Hepatocyte (in vitro differentiated cells): ENCODE results near the gene SYNPO2.

Experiments
- EZH2 ChIP-seq: fragments of 200-600 bp; sonication (generic); IDR thresholded peaks from 2 replicates; pipeline ENCODE4 v1.6.1; 2016; ENCODE audit warnings: antibody characterized with exemption, mild to moderate bottlenecking, borderline replicate concordance
- EZH2phosphoT487 ChIP-seq: fragments of 200-600 bp; sonication (generic); IDR thresholded peaks from one replicate; pipeline ENCODE4 v1.6.1; 2018; ENCODE audit warnings: antibody characterized with exemption, mild to moderate bottlenecking, low read depth, moderate library complexity; ENCODE audit not compliant: unreplicated experiment, severe bottlenecking
- TF ChIP-seq, protein P1 (sequence below): fragments of 200-600 bp; sonication (generic); IDR thresholded peaks from 2 replicates; pipeline ENCODE4 v1.5.1; 2016; ENCODE audit warnings: antibody characterized with exemption, mild to moderate bottlenecking; ENCODE audit not compliant: poor library complexity

DNA sequence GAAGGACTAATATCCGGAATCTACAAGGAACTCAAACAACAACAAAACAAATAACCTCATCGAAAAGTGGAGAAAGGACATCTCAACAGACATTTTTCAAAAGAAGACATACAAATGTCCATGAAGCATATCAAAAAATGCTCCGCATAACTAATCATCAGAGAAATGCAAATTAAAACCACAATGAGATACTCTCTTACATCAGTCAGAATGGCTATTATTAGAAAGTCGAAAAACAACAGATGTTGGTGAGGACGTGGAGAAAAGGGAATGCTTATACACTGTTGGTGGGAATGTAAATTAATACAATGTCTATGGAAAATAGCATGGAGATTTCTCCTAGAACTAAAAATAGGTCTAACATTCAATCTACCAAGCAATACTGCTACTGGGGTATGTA, 195.9 kb downstream of the SYNPO2 start:
- TF ChIP-seq, protein P1, sequence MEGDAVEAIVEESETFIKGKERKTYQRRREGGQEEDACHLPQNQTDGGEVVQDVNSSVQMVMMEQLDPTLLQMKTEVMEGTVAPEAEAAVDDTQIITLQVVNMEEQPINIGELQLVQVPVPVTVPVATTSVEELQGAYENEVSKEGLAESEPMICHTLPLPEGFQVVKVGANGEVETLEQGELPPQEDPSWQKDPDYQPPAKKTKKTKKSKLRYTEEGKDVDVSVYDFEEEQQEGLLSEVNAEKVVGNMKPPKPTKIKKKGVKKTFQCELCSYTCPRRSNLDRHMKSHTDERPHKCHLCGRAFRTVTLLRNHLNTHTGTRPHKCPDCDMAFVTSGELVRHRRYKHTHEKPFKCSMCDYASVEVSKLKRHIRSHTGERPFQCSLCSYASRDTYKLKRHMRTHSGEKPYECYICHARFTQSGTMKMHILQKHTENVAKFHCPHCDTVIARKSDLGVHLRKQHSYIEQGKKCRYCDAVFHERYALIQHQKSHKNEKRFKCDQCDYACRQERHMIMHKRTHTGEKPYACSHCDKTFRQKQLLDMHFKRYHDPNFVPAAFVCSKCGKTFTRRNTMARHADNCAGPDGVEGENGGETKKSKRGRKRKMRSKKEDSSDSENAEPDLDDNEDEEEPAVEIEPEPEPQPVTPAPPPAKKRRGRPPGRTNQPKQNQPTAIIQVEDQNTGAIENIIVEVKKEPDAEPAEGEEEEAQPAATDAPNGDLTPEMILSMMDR = no peak
- no peak for TF ChIP-seq EZH2
- no peak for TF ChIP-seq EZH2phosphoT487
